Karpas-422 (cell line): ENCODE measurements around the gene DNAI2. TPM values are rescaled to one million over a fixed set of nuclear protein-coding genes. Genes with fewer than 3 reads are reported as not detected.
"Not testable (repeated sequence)": the region's sequence is repeated elsewhere in the genome, so short reads cannot be mapped to it uniquely, and the experiment has no call there.

ENCODE experiments used
- DNase-seq: peaks from one replicate; pipeline ENCODE4 v3.0.0-alpha.2; 2015
- H2AFZ ChIP-seq: fragments of 200-600 bp; sonication (generic); 2 replicates; pipeline ENCODE4 v1.6.1; 2014; ENCODE audit warnings: antibody characterized with exemption, low read length, mixed read lengths
- H3K27ac ChIP-seq: fragments of 200-600 bp; sonication (generic); 2 replicates; pipeline ENCODE4 v1.5.1; 2014; ENCODE audit warnings: mild to moderate bottlenecking, low read length, moderate library complexity
- H3K27me3 ChIP-seq: fragments of 200-600 bp; sonication (generic); 2 replicates; pipeline ENCODE4 v1.6.1; 2014; ENCODE audit warnings: low read length, mixed read lengths
- H3K36me3 ChIP-seq: fragments of 200-600 bp; sonication (generic); 2 replicates; pipeline ENCODE4 v1.6.1; 2014; ENCODE audit warnings: low read length, mixed read lengths; ENCODE audit not compliant: insufficient read depth
- H3K4me1 ChIP-seq: fragments of 200-600 bp; sonication (generic); 2 replicates; pipeline ENCODE4 v1.6.1; 2014; ENCODE audit warnings: mild to moderate bottlenecking, low read length, mixed read lengths
- H3K4me2 ChIP-seq: fragments of 200-600 bp; sonication (generic); 2 replicates; pipeline ENCODE4 v1.6.1; 2014; ENCODE audit warnings: low read length, low read depth, mild to moderate bottlenecking; ENCODE audit not compliant: poor library complexity, severe bottlenecking
- H3K4me3 ChIP-seq: fragments of 200-600 bp; sonication (generic); 2 replicates; pipeline ENCODE4 v1.5.1; 2014; ENCODE audit warnings: mild to moderate bottlenecking, antibody characterized with exemption, low read length, mixed read lengths
- H3K79me2 ChIP-seq: fragments of 200-600 bp; sonication (generic); 2 replicates; pipeline ENCODE4 v1.6.1; 2014; ENCODE audit warnings: mild to moderate bottlenecking, low read length, mixed read lengths
- H3K9ac ChIP-seq: fragments of 200-600 bp; sonication (generic); 2 replicates; pipeline ENCODE4 v1.6.0; 2014; ENCODE audit warnings: low read length
- H3K9me2 ChIP-seq: fragments of 200-600 bp; sonication (generic), shearing (Covaris generic); replicated peaks from 2 replicates; pipeline ENCODE4 v1.6.0; 2014; ENCODE audit warnings: mild to moderate bottlenecking, low read length, moderate library complexity; ENCODE audit not compliant: insufficient read depth
- H3K9me3 ChIP-seq: fragments of 300-700, 200-600 bp; sonication (generic); 2 replicates; pipeline ENCODE4 v1.6.1; 2014; ENCODE audit warnings: low read length, mixed read lengths
- H4K20me1 ChIP-seq: fragments of 200-600 bp; sonication (generic); 2 replicates; pipeline ENCODE4 v1.6.1; 2014; ENCODE audit warnings: mild to moderate bottlenecking, antibody characterized with exemption, low read length, low read depth; ENCODE audit not compliant: insufficient read depth
- total RNA-seq: library from RNA; depleted of rRNA; stranded (reverse); fragments of >200 nt; shearing (Covaris generic); gene quantifications from 2 replicates; pipeline ENCODE4 v1.2.3, GENCODE V29; 2014; ENCODE audit warnings: low replicate concordance

The DNAI2 gene
- total RNA-seq, 1 experiment from 2014 or later: not detected

DNA sequence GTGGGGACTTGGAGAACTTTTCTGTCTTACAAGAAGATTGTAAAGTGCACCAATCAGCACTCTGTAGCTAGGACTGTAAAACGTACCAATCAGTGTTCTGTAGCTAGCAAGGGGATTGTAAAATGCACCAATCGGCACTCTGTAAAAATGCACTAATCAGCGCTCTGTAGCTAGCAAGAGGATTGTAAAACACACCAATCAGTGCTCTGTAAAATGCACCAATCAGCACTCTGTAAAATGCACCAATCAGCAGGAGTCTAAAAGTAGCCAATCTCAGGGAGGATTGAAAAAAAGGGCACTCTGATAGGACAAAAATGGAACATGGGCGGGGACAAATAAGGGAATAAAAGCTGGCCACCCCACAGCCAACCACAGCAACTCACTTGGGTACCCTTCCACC lies 7.0 kb upstream of the DNAI2 start:
- H4K20me1 ChIP-seq, H2AFZ ChIP-seq, H3K4me1 ChIP-seq, H3K36me3 ChIP-seq, DNase-seq, H3K27ac ChIP-seq, H3K4me3 ChIP-seq, H3K4me2 ChIP-seq, H3K27me3 ChIP-seq, H3K9me2 ChIP-seq, H3K9ac ChIP-seq, H3K9me3 ChIP-seq, H3K79me2 ChIP-seq: not testable (repeated sequence)

- H3K9me2 ChIP-seq: no peaks in the 10 kb centered on the region
- no peaks in the 10 kb centered on the region for H3K9me3 ChIP-seq
- no peak overlapping the region for H3K4me3 ChIP-seq
- H3K4me2 ChIP-seq: no peak overlapping the region
- H3K79me2 ChIP-seq: no peaks in the 10 kb centered on the region
- H3K27me3 ChIP-seq: no peaks in the 10 kb centered on the region
- no peak overlapping the region for H2AFZ ChIP-seq
- no peak for DNase-seq
- no peaks in the 10 kb centered on the region for H3K4me1 ChIP-seq
- no peak overlapping the region for H3K27ac ChIP-seq
- H4K20me1 ChIP-seq: no peaks in the 10 kb centered on the region
- H3K36me3 ChIP-seq: no peaks in the 10 kb centered on the region
- H3K9ac ChIP-seq: no peak overlapping the region
Measured at GRCh38 chr17:74267579-74267978, 6.5 kb upstream of the DNAI2 start.

DNA sequence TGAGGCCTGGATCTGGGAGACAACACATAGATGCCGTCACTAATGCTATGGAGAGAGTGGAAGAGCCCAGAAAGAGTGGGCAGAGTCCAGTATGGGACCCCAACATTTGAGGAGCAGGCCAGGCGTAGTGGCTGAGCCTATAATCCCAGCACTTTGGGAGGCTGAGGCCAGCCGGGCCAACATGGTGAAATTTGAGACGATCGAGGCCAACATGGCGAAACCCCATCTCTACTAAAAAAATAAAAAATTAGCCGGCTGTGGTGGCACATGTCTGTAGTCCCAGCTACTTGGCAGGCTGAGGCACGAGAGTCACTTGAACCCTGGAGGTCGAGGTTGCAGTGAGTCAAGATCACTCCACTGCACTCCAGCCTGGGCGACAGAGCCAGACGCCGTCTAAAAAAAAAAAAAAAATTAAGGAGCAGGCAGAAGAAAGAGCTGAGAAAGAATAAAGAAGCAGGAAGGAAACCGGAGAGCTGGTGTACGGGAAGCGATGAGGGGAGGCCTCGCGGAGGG lies 6.0 kb upstream of the DNAI2 start:
- Histone ChIP-seq H2AFZ (no peak overlapping the region), H3K27me3 (no peaks in the 10 kb centered on the region), H3K36me3 (no peaks in the 10 kb centered on the region), H3K4me1 (no peaks in the 10 kb centered on the region), H3K27ac (no peak overlapping the region), H4K20me1 (no peaks in the 10 kb centered on the region), H3K9ac (no peak overlapping the region), H3K4me3 (no peak overlapping the region), H3K4me2 (no peak overlapping the region), H3K79me2 (no peaks in the 10 kb centered on the region), H3K9me3 (no peaks in the 10 kb centered on the region), H3K9me2 (no peaks in the 10 kb centered on the region)
- no peak for DNase-seq

DNA sequence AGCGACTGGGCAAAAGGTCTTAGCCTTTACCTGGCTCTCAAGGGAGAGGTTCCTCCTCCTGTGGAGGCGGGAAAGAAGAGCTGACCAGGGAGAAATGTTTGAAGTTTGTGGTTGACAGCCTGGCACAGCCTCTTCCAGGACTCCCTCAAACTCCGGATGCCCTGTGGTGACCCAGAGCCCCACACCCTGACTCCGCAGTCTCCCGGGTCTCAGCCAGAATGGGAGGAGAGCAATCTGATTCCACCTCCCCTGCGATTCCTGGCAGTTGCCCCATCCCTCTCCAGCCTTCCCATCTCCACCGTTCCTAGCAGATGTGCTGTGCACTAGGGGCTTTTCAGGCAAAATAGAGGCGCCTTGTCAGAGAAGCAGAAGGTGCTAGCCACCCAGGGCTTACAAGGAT lies 5.5 kb upstream of the DNAI2 start:
- no peaks in the 10 kb centered on the region for H4K20me1 ChIP-seq

GRCh38 chr17:74270333-74270732 lies 3.7 kb upstream of the DNAI2 start:
- no peaks in the 10 kb centered on the region for H3K9me3 ChIP-seq
- H3K4me1 ChIP-seq: no peaks in the 10 kb centered on the region
- H3K4me3 ChIP-seq: no peak overlapping the region
- no peaks in the 10 kb centered on the region for H3K9me2 ChIP-seq
- no peak overlapping the region for H3K9ac ChIP-seq
- no peaks in the 10 kb centered on the region for H3K27me3 ChIP-seq
- no peak overlapping the region for H3K27ac ChIP-seq
- no peaks in the 10 kb centered on the region for H4K20me1 ChIP-seq
- no peak for DNase-seq
- no peaks in the 10 kb centered on the region for H3K79me2 ChIP-seq
- H2AFZ ChIP-seq: no peak overlapping the region
- H3K4me2 ChIP-seq: no peak overlapping the region
- H3K36me3 ChIP-seq: no peaks in the 10 kb centered on the region

More for the DNA sequence above, 5.5 kb upstream of the DNAI2 start:
- Histone ChIP-seq H3K9ac (no peak overlapping the region), H3K27ac (no peak overlapping the region), H3K4me1 (no peaks in the 10 kb centered on the region), H3K4me3 (no peak overlapping the region), H3K27me3 (no peaks in the 10 kb centered on the region), H2AFZ (no peak overlapping the region), H3K4me2 (no peak overlapping the region), H3K36me3 (no peaks in the 10 kb centered on the region), H3K9me3 (no peaks in the 10 kb centered on the region), H3K79me2 (no peaks in the 10 kb centered on the region), H3K9me2 (no peaks in the 10 kb centered on the region)
- no peak for DNase-seq

DNA sequence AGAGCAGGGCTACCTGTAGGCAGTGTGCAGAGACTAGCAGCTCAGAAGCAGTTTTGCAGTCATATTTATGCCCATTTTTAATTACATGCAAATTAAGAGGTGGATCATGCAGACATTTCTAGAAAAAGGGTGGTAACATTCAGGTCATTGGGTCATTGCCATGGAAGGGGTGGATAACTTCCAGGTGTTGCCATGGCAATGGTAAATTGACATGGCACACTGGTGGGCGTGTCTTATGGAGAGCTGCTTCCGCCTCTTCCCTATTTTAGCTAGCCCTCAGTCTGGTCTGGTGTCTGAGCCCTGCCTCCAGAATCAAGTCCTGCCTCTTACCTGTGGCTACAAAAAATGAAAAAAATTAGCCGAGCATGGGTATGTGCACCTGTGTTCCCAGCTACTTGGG lies 2.8 kb upstream of the DNAI2 start:
- no peak overlapping the region for H2AFZ ChIP-seq
- H4K20me1 ChIP-seq: no peaks in the 10 kb centered on the region
- H3K9me3 ChIP-seq: no peaks in the 10 kb centered on the region
- no peaks in the 10 kb centered on the region for H3K27me3 ChIP-seq
- peak; percentile 64 for DNase-seq
- no peaks in the 10 kb centered on the region for H3K79me2 ChIP-seq
- H3K9me2 ChIP-seq: no peaks in the 10 kb centered on the region
- no peak overlapping the region for H3K27ac ChIP-seq
- no peaks in the 10 kb centered on the region for H3K4me1 ChIP-seq
- H3K4me3 ChIP-seq: no peak overlapping the region
- H3K4me2 ChIP-seq: no peak overlapping the region
- H3K9ac ChIP-seq: no peak overlapping the region
- no peaks in the 10 kb centered on the region for H3K36me3 ChIP-seq

GRCh38 chr17:74271901-74272561 lies 2.0 kb upstream of the DNAI2 start:
- H3K79me2 ChIP-seq: no peaks in the 10 kb centered on the region
- no peak overlapping the region for H3K4me2 ChIP-seq
- no peak overlapping the region for H3K4me3 ChIP-seq
- no peak overlapping the region for H3K27ac ChIP-seq
- H2AFZ ChIP-seq: no peak overlapping the region
- H3K9me3 ChIP-seq: no peaks in the 10 kb centered on the region
- no peak overlapping the region for H3K9ac ChIP-seq
- no peak for DNase-seq
- H4K20me1 ChIP-seq: no peaks in the 10 kb centered on the region
- H3K27me3 ChIP-seq: no peaks in the 10 kb centered on the region
- no peaks in the 10 kb centered on the region for H3K4me1 ChIP-seq
- no peaks in the 10 kb centered on the region for H3K36me3 ChIP-seq
- H3K9me2 ChIP-seq: no peaks in the 10 kb centered on the region

DNA sequence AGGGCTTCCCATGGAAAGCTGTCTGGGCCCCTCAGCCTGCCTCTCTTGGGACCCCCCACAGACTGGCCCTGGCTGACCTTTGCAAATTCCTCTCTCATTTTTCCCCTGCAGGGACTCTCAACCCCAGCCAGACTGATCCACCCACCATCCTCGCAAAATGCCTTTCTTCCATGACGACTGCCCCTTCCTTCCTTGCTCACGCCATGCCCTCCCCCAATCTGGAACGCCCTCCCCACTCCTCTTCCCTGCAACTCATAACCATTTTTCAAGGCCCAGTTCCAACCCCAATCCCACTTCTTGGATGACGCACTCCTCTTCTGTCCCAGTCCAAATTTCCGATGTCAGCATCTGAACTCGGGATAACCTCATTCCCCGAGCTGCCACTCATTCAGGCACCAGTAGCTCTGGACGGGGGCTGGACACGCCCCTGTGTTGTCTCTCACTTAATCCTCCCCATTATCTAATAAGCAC lies 1.3 kb upstream of the DNAI2 start:
- no peaks in the 10 kb centered on the region for H3K9me3 ChIP-seq
- H3K79me2 ChIP-seq: no peaks in the 10 kb centered on the region
- no peaks in the 10 kb centered on the region for H3K9me2 ChIP-seq
- no peak overlapping the region for H3K4me2 ChIP-seq
- no peaks in the 10 kb centered on the region for H3K4me1 ChIP-seq
- DNase-seq: no peak
- H3K27ac ChIP-seq: no peak overlapping the region
- H3K27me3 ChIP-seq: no peaks in the 10 kb centered on the region
- H3K4me3 ChIP-seq: no peak overlapping the region
- no peaks in the 10 kb centered on the region for H3K36me3 ChIP-seq
- H2AFZ ChIP-seq: no peak overlapping the region
- no peak overlapping the region for H3K9ac ChIP-seq
- H4K20me1 ChIP-seq: no peaks in the 10 kb centered on the region
